Body of pancreas (tissue), 4 donors: ENCODE results near the gene CDK5RAP2. TPM values are rescaled to one million over a fixed set of nuclear protein-coding genes. Genes with fewer than 3 reads are reported as not detected.
A peak's percentile ranks its signal among the peaks of the same experiment; 100 is the strongest.
"Not testable (repeated sequence)": the region's sequence is repeated elsewhere in the genome, so short reads cannot be mapped to it uniquely, and the experiment has no call there.

Experiments
- ATAC-seq: fragments of 150-250 bp; one replicate; pipeline ENCODE4 v1.9.1; 2016
- DNase-seq, 4 donors: peaks; one replicate each; pipeline ENCODE4 v3.0.0-alpha.2; 2019
- H3K27ac ChIP-seq, 4 donors: fragments of 200-600 bp; sonication (generic); 1 replicate in 3 of 4; 2 replicates in 1 of 4; pipeline versions ENCODE4 v1.5.1 to v1.6.1; 2016 to 2019; ENCODE audit warnings: mild to moderate bottlenecking in 1 of 4, mixed read lengths in 1 of 4, moderate library complexity in 1 of 4
- H3K27me3 ChIP-seq, 2 donors: fragments of 200-600 bp; sonication (generic); one replicate each; pipeline ENCODE4 v1.6.0; 2016; ENCODE audit warnings: mild to moderate bottlenecking in 1 of 2
- H3K36me3 ChIP-seq, 2 donors: fragments of 200-600 bp; sonication (generic); replicated peaks in 1 of 2; 2 replicates each; pipeline ENCODE4 v1.5.1; 2016; ENCODE audit warnings: low read depth in 2 of 2; ENCODE audit not compliant: insufficient read depth in 1 of 2
- H3K4me1 ChIP-seq: fragments of 200-600 bp; sonication (generic); one replicate; pipeline ENCODE4 v1.6.0; 2016
- H3K4me3 ChIP-seq, 2 donors: fragments of 200-600 bp; sonication (generic); 1 replicate in 1 of 2; 2 replicates in 1 of 2; pipeline ENCODE4 v1.5.1; 2016 to 2019
- H3K9me3 ChIP-seq, 3 donors: fragments of 200-600 bp; sonication (generic); 1 replicate in 2 of 3; 2 replicates in 1 of 3; pipeline ENCODE4 v1.5.1; 2016
- POLR2A ChIP-seq, 3 donors: fragments of 450-650 bp; IDR thresholded peaks; one replicate each; pipeline ENCODE4 v1.6.1; 2016; ENCODE audit warnings: antibody characterized with exemption in 3 of 3, mild to moderate bottlenecking in 2 of 3
- WGBS, 2 donors: methylation state at CpG; one replicate each; pipeline ENCODE4 v1.1.5; 2017; 5-methylcytosine and 5-hydroxymethylcytosine counted together
- intact Hi-C: fragments of 100-400 bp; cut with DNase I; formaldehyde crosslinking; loops from one replicate; pipeline ENCODE4 v1.15.1; 2023
- total RNA-seq, 2 donors: library from RNA; depleted of rRNA; stranded (reverse); fragments of >200 nt; gene quantifications; one replicate each; pipeline ENCODE4 v1.1.0, GENCODE V29; 2016
- TF ChIP-seq, protein P1 (sequence below), 7 experiments: fragments of 450-650 bp in 4 of 7; fragments of 200-600 bp in 3 of 7; sonication (generic) in 3 of 7; IDR thresholded peaks; one replicate each; pipeline ENCODE4 v1.5.1; 2016 to 2019; ENCODE audit warnings: antibody characterized with exemption in 7 of 7

Gene CDK5RAP2
- 10 to 100 TPM; 21.5 to 45.5 TPM for total RNA-seq

DNA sequence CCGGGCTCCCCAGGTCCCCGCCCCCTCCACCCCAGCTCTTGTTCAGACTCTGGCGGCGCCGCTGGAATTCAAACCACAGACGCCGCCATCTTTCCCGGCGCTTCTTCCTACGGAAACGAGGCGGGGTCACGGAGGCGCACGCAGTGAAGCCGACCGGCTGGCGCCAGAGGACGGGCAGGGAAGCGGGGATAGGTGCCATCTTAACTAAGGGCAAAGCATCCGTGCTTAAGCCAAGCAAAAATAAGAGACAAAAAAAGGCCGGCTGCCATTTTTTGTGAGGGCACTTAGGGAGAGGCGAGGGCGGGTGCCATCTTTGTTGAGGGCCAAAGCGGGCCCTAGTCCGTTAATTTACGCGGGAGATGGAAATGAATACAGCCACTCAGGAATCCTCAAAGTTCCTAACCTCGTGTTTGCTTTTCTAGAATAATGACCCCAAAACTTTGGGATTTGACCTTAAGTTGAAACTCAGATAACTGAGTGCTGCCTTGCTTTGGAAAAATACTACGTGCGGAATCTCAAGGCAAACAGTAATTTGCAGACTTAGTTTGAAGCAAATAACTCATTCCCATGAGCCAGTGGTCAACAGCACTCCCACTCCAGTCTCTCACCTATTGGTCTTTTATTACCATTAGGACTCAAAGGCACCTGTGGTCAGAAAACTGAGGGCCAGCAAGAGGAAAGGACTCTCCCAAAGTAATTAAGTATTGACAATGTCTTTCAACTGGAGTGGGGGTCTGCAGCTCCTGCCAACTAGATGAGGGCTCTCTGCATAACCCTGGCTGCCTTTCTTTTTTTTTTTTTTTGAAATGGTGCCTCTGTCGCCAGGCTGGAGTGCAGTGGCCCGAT, at the start of gene CDK5RAP2:
TSS of gene CDK5RAP2 (minus strand) at position 117 of the 846 bp plus-strand sequence. CDS start 189 bp downstream, outside the sequence.
- DNase-seq (peak; percentile 94 to 97 (median 96)), ATAC-seq (peak; percentile 99)
- H3K9me3 ChIP-seq: no peaks in the 10 kb centered on the region
- H3K4me1 ChIP-seq: peaks cover 19% of the 10 kb centered on the region
- H3K27ac ChIP-seq: peak within 1 kb of the TSS in 3 of 4 donors; percentile 19 to 62 (median 38)
- peak within 1 kb of the TSS; percentile 82 to 87 for H3K4me3 ChIP-seq
- no peaks in the 10 kb centered on the region for H3K27me3 ChIP-seq
- no peaks in the 10 kb centered on the region for H3K36me3 ChIP-seq
- intact Hi-C loops: no loop called here
- TF ChIP-seq, protein P1, sequence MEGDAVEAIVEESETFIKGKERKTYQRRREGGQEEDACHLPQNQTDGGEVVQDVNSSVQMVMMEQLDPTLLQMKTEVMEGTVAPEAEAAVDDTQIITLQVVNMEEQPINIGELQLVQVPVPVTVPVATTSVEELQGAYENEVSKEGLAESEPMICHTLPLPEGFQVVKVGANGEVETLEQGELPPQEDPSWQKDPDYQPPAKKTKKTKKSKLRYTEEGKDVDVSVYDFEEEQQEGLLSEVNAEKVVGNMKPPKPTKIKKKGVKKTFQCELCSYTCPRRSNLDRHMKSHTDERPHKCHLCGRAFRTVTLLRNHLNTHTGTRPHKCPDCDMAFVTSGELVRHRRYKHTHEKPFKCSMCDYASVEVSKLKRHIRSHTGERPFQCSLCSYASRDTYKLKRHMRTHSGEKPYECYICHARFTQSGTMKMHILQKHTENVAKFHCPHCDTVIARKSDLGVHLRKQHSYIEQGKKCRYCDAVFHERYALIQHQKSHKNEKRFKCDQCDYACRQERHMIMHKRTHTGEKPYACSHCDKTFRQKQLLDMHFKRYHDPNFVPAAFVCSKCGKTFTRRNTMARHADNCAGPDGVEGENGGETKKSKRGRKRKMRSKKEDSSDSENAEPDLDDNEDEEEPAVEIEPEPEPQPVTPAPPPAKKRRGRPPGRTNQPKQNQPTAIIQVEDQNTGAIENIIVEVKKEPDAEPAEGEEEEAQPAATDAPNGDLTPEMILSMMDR (IDR thresholded peaks at IDR 0.05): no peak
- peak in 2 of 3 donors; percentile 60 to 61 for TF ChIP-seq POLR2A (IDR thresholded peaks at IDR 0.05)
- WGBS, 2 donors: 10 to 15% methylated on average over 22 to 32 of the region's 33 CpGs

GRCh38 chr9:120628925-120629497, 49.0 kb upstream of the CDK5RAP2 start:
- intact Hi-C loops, H3K27me3 ChIP-seq, H3K36me3 ChIP-seq, H3K4me3 ChIP-seq, H3K9me3 ChIP-seq: not testable (repeated sequence)
- Histone ChIP-seq H3K27ac (peak overlapping the region in 3 of 4 donors; percentile 10 to 33 (median 29)), H3K4me1 (peaks cover 32% of the 10 kb centered on the region)
- DNase-seq (peak in 2 of 4 donors; percentile 26 to 53), ATAC-seq (peak; percentile 38)
- WGBS, 2 donors: 91 to 96% methylated on average over 3 of the region's 3 CpGs

DNA sequence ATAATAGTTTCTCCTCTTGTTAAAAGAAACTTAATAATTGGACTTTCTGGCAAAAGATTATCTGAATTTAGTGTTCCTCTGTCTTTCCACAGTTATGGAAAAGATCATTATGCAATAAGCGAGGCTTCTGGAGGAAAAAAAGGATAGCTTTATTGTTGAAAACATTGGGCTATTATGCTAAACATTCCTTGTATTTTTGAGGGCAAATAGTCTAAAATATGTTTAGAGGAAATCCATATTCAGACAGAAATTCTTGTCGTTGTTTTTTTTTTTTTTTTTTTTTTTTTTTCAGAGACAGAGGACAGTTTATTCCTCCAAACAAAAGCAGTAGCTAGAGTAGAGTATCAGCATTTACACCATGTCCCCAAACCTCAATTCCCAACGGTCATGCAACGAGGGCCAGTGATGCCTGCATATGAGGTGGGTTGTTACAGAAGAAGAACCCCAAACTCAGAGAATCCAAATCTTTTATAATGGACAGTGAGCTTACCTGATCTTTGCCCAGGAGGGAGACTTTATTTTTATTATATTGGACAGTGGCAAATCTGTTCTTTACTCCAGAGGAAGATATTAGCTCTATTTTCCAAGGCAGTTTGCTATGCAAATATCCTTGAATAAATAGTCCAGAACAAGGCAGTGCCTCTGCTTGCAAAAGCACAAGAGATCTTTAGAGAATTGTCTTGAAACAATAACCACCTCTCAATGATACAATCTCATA, 48.4 kb upstream of the CDK5RAP2 start:
- no peak for ATAC-seq

DNA sequence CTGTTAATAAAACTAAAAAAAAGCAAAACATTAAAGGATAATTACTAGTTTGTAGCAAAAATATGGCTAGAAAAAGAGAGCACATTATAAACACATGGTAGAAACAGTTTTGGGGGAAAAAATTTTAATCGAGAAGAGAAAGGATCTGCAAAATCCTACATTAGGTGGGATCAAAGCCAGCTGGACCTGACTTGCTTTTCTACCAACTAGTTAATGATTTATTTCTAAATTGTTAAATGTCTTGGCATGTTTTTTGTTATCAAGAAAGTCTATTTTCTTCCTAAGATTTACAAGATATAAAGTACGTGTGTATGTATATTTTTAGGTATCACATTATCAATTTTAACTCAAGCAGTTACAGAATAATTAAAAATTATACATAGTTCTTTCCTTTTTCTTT, 47.1 kb upstream of the CDK5RAP2 start:
- intact Hi-C loops: no loop called here
- H3K27ac ChIP-seq: peak overlapping the region in 1 of 4 donors; percentile 38
- no peaks in the 10 kb centered on the region for H3K9me3 ChIP-seq
- DNase-seq: peak; percentile 24 to 50 (median 32)
- H3K4me1 ChIP-seq: peaks cover 32% of the 10 kb centered on the region
- H3K4me3 ChIP-seq: no peak overlapping the region
- 15 to 18% methylated on average over 2 of the region's 2 CpGs for WGBS, 2 donors
- H3K27me3 ChIP-seq: no peaks in the 10 kb centered on the region
- TF ChIP-seq POLR2A (IDR thresholded peaks at IDR 0.05): no peak
- TF ChIP-seq, protein P1 (IDR thresholded peaks at IDR 0.05): no peak
- peak; percentile 45 for ATAC-seq
- no peaks in the 10 kb centered on the region for H3K36me3 ChIP-seq

More for the DNA sequence above, 48.4 kb upstream of the CDK5RAP2 start:
- Histone ChIP-seq H3K4me1 (peaks cover 32% of the 10 kb centered on the region), H3K27ac (peak overlapping the region in 2 of 4 donors; percentile 29 to 33), H3K36me3 (no peaks in the 10 kb centered on the region), H3K9me3 (no peaks in the 10 kb centered on the region), H3K27me3 (no peaks in the 10 kb centered on the region), H3K4me3 (no peak overlapping the region)
- DNase-seq: no peak
- WGBS, 2 donors: 42 to 54% methylated on average over 4 of the region's 4 CpGs
- intact Hi-C loops: no loop called here
- no peak for TF ChIP-seq POLR2A (IDR thresholded peaks at IDR 0.05)

- Histone ChIP-seq H3K4me1 (peaks cover 32% of the 10 kb centered on the region), H3K36me3 (no peaks in the 10 kb centered on the region), H3K9me3 (no peaks in the 10 kb centered on the region), H3K27me3 (no peaks in the 10 kb centered on the region), H3K4me3 (no peak overlapping the region), H3K27ac (peak overlapping the region in 1 of 4 donors; percentile 32)
- TF ChIP-seq POLR2A (IDR thresholded peaks at IDR 0.05): no peak
- TF ChIP-seq, protein P1 (IDR thresholded peaks at IDR 0.05): no peak
- no peak for ATAC-seq
- intact Hi-C loops: no loop called here
- 39 to 40% methylated on average over 1 of the region's 1 CpG for WGBS, 2 donors
- no peak for DNase-seq
Measured at GRCh38 chr9:120626512-120626911, 46.5 kb upstream of the CDK5RAP2 start.
